Calu3 (cell line): Measurements from ENCODE around the gene RAPGEF4. TPM values are rescaled to one million over a fixed set of nuclear protein-coding genes. Genes with fewer than 3 reads are reported as not detected.

ENCODE experiments used
- BruUV-seq: library from RNA; stranded (reverse); fragments of 400-500 nt; replicated peaks from 2 replicates; lab custom pipeline; 2021; lab: Mats Ljungman, UMichigan
- CTCF ChIA-PET: fragments of 300-600 bp; sonication (Branson Sonifier 250); formaldehyde crosslinking; loops from one replicate; lab custom pipeline; 2022; ENCODE audit warnings: antibody characterized with exemption; lab: Charles Lee
- DNase-seq: peaks from one replicate; pipeline ENCODE4 v3.0.0; 2022
- H3K27ac Mint-ChIP-seq: one replicate; pipeline ENCODE4 v1.8.0; 2022; ENCODE audit warnings: mixed read lengths; ENCODE audit not compliant: unreplicated experiment
- H3K27me3 Mint-ChIP-seq: one replicate; pipeline ENCODE4 v1.8.0; 2022; ENCODE audit warnings: mixed read lengths; ENCODE audit not compliant: unreplicated experiment
- H3K36me3 Mint-ChIP-seq: one replicate; pipeline ENCODE4 v1.8.0; 2022; ENCODE audit warnings: mild to moderate bottlenecking, moderate library complexity, mixed read lengths; ENCODE audit not compliant: insufficient read depth, unreplicated experiment
- H3K4me1 Mint-ChIP-seq: one replicate; pipeline ENCODE4 v1.8.0; 2022; ENCODE audit warnings: mild to moderate bottlenecking, low read depth, mixed read lengths; ENCODE audit not compliant: unreplicated experiment
- H3K4me3 Mint-ChIP-seq: one replicate; pipeline ENCODE4 v1.8.0; 2022; ENCODE audit warnings: mild to moderate bottlenecking, low read depth, moderate library complexity, mixed read lengths; ENCODE audit not compliant: unreplicated experiment
- H3K9me3 Mint-ChIP-seq: one replicate; pipeline ENCODE4 v1.8.0; 2022; ENCODE audit warnings: low read depth, mixed read lengths; ENCODE audit not compliant: unreplicated experiment
- CTCF ChIP-seq: fragments of 200-600 bp; IDR thresholded peaks from one replicate; pipeline ENCODE4 v1.8.0; 2022; ENCODE audit warnings: antibody characterized with exemption; ENCODE audit not compliant: unreplicated experiment
- intact Hi-C: fragments of 100-400 bp; cut with micrococcal nuclease; formaldehyde crosslinking; loops from one replicate; pipeline ENCODE4 v1.10.0; 2022; ENCODE audit not compliant: unreplicated experiment
- total RNA-seq: library from RNA; stranded (reverse); gene quantifications from 2 replicates; pipeline ENCODE4 v1.2.3, GENCODE V29; 2022

RAPGEF4 gene
- total RNA-seq, 1 experiment from 2014 or later: 1.8 TPM

GRCh38 chr2:172711110-172711509 is 24.5 kb upstream of the RAPGEF4 start:
- BruUV-seq: no TSS peak
- Mint-ChIP-seq H3K9me3 (no peaks in the 10 kb centered on the region), H3K27me3 (peaks cover 24% of the 10 kb centered on the region), H3K27ac (no peak overlapping the region), H3K4me3 (no peak overlapping the region), H3K36me3 (no peaks in the 10 kb centered on the region), H3K4me1 (no peaks in the 10 kb centered on the region)
- intact Hi-C loops: loop anchor here (5.0 to 10.0 kb wide), 2 partner anchors 216 to 539 kb away; no protein-coding TSS in a partner anchor
- CTCF ChIA-PET: interaction anchor here (0.6 to 1.0 kb wide), 5 partner anchors 9 to 227 kb away, joined by 3 to 7 read pairs (median 4); no protein-coding TSS in a partner anchor
- no peak for TF ChIP-seq CTCF
- no peak for DNase-seq

- Mint-ChIP-seq H3K27ac (no peak overlapping the region), H3K9me3 (no peaks in the 10 kb centered on the region), H3K27me3 (peaks cover 12% of the 10 kb centered on the region), H3K4me3 (no peak overlapping the region), H3K36me3 (no peaks in the 10 kb centered on the region), H3K4me1 (no peaks in the 10 kb centered on the region)
- intact Hi-C loops: loop anchor here (5.0 to 10.0 kb wide), 2 partner anchors 217 to 540 kb away; no protein-coding TSS in a partner anchor
- CTCF ChIA-PET: no interaction called here
- no peak for TF ChIP-seq CTCF
- no TSS peak for BruUV-seq
- no peak for DNase-seq
Measured at GRCh38 chr2:172712251-172712650, 23.4 kb upstream of the RAPGEF4 start.

- H3K27ac Mint-ChIP-seq: no peak overlapping the region
- CTCF ChIA-PET: no interaction called here
- intact Hi-C loops: loop anchor here (5.0 to 10.0 kb wide), 2 partner anchors 219 to 541 kb away; no protein-coding TSS in a partner anchor
- no peak for DNase-seq
- no peak overlapping the region for H3K4me3 Mint-ChIP-seq
- H3K36me3 Mint-ChIP-seq: no peaks in the 10 kb centered on the region
- H3K27me3 Mint-ChIP-seq: peaks cover under 1% of the 10 kb centered on the region
- no peak for TF ChIP-seq CTCF
- no TSS peak for BruUV-seq
- H3K9me3 Mint-ChIP-seq: no peaks in the 10 kb centered on the region
- H3K4me1 Mint-ChIP-seq: no peaks in the 10 kb centered on the region
Measured at GRCh38 chr2:172713365-172713875, 22.2 kb upstream of the RAPGEF4 start.

GRCh38 chr2:172722481-172722880 is 13.2 kb upstream of the RAPGEF4 start:
- CTCF ChIA-PET: no interaction called here
- peaks cover 4% of the 10 kb centered on the region for H3K36me3 Mint-ChIP-seq
- H3K27me3 Mint-ChIP-seq: peaks cover 16% of the 10 kb centered on the region
- no peak for DNase-seq
- peaks cover 18% of the 10 kb centered on the region for H3K4me1 Mint-ChIP-seq
- H3K4me3 Mint-ChIP-seq: no peak overlapping the region
- no peaks in the 10 kb centered on the region for H3K9me3 Mint-ChIP-seq
- no TSS peak for BruUV-seq
- no peak overlapping the region for H3K27ac Mint-ChIP-seq
- TF ChIP-seq CTCF: no peak
- intact Hi-C loops: no loop called here
